ENCODE results near the gene PRIM2.
A peak's percentile ranks its signal among the peaks of the same experiment; 100 is the strongest.
"Not testable (repeated sequence)": the region's sequence is repeated elsewhere in the genome, so short reads cannot be mapped to it uniquely, and the experiment has no call there.

The PRIM2 gene, protein sequence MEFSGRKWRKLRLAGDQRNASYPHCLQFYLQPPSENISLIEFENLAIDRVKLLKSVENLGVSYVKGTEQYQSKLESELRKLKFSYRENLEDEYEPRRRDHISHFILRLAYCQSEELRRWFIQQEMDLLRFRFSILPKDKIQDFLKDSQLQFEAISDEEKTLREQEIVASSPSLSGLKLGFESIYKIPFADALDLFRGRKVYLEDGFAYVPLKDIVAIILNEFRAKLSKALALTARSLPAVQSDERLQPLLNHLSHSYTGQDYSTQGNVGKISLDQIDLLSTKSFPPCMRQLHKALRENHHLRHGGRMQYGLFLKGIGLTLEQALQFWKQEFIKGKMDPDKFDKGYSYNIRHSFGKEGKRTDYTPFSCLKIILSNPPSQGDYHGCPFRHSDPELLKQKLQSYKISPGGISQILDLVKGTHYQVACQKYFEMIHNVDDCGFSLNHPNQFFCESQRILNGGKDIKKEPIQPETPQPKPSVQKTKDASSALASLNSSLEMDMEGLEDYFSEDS

DNA sequence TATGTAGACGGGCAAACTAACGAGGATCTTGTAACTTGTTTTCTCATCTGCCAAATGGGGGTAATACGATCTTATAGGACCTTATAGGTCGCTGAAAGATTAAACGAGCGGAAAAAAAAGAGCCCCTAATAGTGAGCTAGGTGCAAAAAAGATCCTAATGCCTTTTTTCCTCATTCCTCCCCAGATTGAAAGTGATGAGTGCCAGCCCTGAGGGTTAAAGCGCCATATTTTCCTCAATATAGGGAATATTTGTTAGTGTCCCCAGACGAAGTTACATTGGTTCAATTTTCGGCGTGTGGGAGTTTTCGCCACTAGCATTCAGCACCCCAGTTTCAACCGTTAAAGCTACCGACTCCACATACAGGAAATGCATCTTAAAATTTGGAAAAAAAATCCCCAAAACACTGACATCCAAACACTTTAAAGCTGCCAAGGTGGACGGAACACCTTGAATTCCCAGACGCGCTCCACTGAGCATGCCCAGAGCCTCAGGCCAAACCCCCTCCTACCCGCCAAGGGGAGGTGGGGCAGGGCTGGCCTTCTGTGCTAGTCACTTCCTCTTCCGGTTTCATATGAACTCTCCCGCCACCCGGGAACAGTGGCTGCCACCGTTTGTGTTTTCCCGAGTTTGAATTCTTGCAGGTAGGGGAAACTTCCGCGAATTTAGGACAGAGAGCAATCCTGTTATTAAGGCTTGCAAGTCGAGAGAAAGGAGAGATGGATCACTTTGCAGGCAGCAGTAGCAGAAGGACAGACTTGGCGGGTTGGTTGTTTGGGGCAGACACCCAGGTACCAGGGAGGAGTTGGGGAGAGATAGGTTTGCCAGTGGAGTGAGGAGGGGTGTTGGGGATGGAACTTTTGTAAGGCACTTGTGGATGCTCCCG, at the start of gene PRIM2:
TSS of gene PRIM2 (plus strand) at position 571 of the 884 bp plus-strand sequence. CDS start 816 bp downstream, outside the sequence.
- DNase-seq: peak; percentile 81

DNA sequence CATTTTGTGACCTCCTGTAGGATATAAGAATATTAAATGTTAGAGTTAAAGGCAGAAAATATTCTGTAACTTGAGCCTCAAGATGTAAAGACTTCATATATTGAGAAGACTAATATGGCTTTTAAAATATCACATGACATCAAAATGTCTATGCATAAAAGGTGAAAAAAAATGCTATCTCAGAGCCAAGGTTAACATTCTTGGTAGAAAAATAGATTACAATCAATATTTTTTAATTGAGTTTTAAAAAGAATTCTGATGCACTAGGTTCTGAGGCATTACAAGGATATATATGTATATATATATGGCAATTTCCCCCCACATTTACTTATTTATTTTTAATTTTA, 49.2 kb upstream of the PRIM2 start:
- no peak for DNase-seq

DNA sequence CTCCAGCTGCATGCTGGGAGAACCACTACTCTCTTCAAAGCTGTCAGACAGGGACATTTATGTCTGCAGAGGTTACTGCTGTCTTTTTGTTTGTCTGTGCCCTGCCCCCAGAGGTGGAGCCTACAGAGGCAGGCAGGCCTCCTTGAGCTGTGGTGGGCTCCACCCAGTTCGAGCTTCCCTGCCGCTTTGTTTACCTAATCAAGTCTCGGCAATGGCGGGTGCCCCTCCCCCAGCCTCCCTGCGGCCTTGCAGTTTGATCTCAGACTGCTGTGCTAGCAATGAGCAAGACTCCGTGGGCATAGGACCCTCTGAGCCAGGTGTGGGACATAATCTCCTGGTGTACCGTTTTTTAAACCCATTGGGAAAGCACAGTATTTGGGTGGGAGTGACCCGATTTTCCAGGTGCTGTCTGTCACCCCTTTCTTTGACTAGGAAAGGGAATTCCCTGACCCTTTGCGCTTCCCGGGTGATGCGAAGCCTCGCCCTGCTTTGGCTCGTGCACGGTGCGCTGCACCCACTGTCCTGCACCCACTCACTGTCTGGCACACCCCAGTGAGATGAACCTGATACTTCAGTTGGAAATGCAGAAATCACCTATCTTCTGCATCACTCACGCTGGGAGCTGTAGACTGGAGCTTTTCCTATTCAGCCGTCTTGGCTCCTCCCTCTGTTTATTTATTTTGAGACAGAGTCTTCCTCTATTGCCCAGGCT, 43.2 kb upstream of the PRIM2 start:
- DNase-seq: not testable (repeated sequence)

DNA sequence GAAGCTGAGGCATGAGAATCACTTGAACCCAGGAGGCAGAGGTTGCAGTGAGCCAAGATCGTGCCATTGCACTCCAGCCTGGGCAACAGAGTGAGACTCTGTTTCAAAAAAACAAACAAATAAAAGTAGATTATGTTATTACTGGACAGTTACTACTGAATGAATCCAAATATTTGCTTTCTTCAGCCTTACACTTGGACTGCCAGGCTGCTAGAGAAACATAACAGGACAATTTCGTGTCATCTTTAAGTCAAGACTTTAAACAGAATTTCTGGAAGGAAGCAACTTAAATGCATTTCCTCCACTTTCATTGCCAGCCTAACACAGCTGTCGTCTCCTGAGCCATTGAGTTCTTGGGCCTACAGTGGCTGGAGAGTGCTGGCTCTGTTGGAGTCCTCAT, 42.0 kb upstream of the PRIM2 start:
- no peak for DNase-seq

DNA sequence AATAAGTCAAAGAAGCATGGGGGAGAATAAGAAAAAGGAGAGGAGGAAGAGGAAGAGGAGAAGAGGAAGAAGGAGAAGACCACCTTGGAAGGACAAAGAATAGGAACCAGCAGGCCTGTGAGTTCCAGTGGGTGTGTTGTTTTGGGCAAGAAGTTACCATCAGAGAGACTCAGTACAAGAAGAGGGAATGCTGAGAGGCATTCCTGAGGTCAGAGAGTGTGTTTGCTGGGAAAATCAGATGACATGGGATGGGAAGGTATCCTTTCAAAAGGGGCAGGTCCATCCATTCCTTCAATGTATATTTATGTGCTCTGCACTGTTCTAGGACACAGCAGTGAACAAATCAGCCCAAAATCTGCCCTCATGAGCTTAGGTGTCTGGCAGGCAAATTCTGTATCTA, 40.5 kb upstream of the PRIM2 start:
- no peak for DNase-seq

DNA sequence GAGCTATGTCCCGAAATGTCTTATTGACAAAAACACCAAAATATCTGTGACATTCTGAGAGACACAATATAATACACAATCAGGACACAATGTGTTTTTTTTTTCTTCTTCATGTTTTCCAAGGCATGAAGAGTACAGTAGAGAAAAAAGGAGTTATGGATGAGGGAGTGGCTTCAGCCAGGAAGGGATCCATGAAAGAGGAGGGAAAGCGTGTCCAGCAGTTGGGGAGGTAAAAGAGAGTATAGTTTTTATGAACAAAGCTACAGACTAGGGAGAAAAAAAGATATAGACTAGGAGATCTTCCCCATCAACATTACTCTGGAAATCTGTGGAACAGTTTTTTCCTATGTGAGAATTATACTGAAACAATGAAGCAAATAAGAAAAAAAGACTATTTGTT, 38.9 kb upstream of the PRIM2 start:
- DNase-seq: no peak

DNA sequence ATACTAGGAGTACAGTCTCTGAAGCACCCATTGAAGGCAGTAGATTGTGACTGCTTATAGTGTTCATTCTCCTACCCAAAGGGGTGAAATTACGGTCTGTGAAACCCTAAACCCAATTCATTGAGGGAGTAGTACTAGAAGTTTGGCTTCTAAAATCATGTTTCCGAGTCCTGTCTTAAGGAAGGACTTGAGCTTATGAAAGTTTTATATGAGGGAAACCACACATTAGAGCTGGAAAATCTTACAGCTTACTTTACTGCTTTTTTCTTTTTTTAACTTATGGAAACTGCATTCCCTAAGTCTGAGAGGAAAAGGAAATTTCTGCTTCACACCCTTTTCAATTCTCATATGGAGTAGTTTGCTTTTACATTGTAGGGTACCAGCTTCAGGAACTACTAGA, 38.4 kb upstream of the PRIM2 start:
- no peak for DNase-seq

DNA sequence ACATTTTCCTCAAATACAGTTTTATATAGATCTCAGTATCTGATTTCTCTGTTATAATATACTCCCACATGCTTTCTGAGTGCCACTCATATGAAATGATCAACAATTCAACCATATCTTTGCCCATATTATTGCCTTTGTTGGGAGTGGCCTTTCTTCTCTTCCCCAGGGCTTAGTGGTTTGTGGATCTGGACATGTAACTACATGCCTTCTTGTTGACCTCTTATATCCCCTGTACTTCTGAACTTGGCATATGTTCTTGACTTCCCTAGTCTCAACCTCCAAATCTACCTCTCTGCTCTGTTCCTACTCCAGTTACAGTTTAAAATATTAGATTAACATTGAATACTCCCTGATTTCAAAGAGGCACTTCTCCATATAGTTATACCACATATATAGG, 34.3 kb upstream of the PRIM2 start:
- DNase-seq: no peak

DNA sequence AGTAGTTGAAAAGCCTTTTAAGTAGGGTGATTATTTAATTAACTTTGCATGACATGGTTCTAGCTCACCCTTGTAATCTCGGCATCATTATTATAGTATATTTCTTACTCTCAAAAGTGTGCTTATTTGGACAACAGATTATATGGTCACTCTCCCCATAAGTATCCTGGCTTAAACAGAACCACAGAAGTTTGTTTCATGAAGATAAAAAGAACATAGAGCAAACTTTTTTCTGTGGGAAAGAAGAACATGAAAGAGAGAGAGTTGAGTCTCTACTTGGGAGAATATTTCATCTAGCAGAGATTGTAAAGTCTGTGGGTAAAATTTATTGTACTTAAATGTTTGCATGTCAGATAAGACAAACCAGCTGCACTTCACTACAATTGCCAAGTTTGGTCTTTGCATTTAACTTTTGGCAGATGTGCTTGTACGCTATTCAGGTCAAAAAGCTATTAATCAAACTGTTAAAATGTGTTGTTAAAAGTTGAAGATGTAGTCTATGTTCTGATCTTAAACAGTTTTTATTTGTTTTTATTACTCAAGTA, 33.4 kb upstream of the PRIM2 start:
- no peak for DNase-seq

DNA sequence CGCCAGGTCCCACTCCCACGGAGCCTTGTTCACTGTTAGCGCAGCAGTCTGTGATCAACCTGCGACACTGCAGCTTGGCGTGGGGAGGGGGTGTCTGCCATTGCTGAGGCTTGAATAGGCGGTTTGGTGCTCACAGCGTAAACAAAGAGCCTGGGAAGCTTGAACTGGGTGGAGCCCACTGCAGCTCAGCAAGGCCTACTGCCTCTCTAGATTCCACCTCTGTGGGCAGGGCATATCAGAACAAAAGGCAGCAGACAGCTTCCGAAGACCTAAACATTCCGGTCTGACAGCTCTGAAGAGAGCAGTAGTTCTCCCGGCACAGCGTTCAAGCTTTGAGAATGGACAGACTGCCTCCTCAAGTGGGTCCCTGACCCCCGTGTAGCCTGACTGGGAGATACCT, 29.3 kb upstream of the PRIM2 start:
- not testable (repeated sequence) for DNase-seq

DNA sequence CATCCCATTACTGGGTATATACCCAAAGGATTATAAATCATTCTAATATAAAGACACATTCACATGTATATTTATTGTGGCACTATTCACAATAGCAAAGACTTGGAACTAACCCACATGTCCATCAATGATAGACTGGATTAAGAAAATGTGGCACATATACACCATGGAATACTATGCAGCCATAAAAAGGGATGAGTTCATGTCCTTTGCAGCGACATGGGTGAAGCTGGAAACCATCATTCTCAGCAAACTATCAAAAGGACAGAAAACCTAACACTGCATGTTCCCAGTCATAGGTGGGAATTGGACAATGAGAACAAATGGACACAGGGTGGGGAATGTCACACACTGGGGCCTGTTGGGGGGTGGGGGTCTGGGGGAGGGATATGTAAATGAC, 24.0 kb upstream of the PRIM2 start:
- DNase-seq: not testable (repeated sequence)

DNA sequence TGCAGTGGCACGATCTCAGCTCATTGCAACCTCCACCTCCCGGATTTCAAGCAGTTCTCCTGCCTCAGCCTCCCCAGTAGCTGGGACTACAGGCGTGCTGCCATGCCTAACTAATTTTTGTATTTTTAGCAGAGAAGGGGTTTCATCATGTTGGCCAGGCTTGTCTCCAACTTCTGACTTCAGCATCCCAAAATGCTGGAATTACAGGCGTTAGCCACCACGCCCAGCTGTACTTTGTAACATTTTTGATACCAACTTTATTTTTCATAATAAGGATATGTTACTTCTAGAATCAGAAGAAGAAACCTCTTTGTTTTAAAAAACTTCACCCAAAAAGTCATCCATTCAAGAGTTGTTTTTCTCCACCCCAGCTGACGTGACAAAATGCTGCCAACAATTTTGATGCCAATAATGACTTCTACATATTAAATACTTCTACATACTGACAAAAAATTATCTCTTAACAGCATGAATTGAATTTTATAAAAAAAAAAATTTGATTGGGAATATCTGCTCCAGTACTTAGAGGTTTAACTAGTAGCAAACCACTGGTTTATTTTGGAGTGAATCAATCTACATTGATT, 22.5 kb upstream of the PRIM2 start:
- no peak for DNase-seq

DNA sequence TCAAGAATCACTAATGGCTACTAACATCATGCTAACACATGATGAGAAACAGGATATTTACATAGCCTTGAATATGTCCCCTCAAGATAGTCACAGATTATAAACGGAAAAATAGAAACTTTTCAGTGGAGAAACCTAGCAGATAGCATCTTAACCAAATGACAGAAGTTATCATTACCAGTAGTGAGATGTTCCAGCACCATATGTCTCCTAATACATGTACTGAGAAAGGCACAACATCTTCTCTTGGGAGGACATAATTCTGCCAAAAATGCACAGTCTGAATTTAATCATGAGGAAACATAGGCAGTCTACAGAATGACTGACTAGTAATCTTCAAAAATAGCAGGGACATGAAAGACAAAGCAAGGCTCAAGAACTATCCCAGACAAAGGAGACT, 19.9 kb upstream of the PRIM2 start:
- no peak for DNase-seq

DNA sequence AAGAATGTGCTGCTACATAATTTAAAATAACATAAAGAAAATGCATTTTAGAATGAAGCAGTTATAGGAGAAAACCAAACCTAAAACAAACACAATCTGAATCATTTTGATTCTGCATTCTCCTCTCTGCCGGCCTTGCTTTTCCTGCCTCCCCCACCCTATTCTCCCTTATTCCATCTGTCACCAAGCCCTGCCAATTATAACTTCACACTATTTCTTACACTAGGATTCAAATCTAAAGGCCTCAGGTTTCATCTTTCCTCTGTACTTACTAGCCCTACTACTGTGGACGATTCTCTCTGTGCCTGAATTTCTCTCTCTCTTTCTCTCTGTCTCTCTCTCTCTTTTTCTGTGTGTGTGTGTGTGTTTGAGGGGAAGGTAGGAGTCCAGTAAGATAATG, 18.7 kb upstream of the PRIM2 start:
- no peak for DNase-seq

DNA sequence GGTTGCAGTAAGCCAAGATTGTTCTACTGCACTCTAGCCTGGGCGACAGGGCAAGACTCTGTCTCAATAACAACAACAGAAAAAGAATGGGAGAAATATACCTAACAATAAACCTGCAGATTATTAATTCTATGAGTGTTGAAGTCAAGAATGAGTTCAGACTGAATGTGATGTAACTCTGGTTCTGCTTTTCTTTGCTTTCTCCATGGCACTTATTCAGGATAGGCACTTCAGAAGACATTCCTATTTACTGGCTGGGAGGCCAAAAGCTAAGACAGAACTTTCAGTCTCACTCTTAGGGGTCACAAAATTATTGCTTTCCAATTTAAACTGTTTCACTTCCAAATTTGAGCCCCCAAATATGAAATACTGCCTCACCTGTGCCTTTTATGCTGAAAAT, 15.7 kb upstream of the PRIM2 start:
- no peak for DNase-seq

DNA sequence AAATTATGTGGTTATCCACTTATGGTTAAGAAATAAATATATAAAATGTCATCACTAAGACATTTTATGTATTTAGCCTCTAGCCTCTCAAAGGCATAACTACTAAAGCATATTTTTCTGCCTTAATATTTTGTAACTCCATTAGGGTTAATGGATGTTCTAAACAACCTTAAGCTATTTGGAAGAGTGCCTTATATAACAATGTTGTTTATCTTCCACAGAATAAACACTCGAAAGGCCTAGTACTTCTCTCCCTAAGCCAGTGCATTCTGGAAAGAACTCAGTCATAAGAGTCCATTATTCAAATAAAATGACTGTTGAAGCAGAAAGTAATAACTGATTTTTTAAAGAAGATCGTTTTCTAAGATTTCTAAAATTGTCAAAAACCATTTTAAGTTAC, 15.0 kb upstream of the PRIM2 start:
- DNase-seq: no peak

DNA sequence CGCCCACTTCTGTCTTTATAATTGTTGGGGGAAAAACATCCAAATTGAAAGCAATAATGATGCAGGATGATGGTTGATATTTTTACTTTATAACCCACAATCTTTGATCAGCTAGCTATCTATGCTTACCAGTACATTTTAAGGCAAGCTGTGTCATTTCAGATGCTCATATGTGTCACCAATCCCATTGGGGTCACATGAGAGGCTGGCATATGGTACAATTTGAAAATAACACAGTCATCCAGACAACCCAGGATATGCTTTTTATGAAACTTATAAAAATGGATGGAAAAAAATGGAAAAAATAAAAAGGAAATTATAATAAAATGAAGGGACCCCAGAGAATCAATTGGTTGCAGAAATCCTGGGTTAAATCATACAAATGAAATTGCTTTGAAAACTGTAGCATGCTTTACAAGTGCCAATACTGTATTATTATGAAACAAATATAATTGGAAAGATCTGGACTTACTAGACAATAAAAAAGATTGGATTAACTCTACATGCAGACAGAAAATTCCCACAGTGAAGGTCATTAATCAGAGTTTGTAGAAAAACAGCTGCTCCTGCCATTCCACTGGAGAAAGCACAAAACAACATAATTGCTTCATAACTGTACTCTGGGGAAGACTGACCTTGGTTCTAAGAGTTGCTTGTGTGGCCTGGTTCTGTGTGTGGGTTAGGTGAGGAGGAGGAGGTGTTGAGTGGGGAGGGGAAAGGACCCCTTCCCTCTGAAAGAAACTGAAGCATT, 13.3 kb upstream of the PRIM2 start:
- no peak for DNase-seq

DNA sequence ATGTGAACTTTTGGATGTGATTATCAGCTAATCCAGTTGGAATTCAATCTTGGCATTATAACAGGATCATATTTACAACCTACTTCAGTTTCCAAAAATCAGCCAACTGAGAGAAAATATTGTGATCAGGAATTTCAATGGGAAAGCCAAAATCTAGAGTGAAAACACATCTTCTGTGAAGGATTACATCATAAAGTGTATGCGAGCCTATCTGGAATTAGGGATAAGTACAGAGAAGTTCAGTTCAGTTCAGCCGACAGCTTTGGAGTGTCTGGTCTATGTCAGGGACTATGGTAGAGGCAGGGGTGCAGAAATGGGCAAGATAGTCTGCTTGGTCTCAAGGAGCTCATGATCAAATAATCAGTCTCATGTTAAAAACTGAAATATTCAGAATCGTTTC, 12.3 kb upstream of the PRIM2 start:
- no peak for DNase-seq

DNA sequence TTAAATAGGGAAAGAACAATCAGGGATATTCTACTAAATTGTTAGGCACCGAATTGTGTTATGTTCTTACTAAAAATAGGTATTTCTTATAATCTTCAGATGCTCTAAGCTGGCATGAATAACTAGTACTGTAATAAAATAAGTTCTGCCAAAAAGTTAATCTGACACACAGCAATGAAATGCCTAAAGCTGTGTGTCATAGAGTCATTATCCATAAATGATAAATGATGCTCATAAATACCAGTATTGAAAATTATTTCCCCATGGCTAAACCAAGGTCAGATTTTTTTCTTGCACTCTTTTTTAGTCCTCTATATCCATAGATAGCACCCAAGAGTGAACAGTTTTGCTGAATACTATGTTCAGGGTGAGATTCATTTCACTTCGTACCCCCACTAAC, 11.7 kb upstream of the PRIM2 start:
- DNase-seq: no peak

DNA sequence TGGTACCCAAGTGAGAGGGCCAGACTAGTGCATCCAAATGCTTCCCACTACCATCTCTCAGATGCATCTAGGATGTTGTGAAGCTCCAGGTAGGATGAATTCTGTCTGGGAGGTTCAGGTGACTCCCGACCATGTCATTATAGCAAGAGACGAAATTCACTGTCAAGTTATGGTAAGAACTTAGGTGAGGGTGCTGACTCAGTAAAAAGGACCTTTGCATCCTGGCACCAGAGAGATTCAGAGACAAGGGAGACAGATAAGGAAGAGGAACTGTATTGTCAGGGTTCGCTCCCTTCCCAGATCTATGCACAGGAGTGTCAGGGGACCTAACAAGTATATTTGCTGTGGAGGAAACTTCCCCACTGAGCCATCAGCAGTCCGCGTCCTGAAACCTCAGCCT, 11.2 kb upstream of the PRIM2 start:
- no peak for DNase-seq

DNA sequence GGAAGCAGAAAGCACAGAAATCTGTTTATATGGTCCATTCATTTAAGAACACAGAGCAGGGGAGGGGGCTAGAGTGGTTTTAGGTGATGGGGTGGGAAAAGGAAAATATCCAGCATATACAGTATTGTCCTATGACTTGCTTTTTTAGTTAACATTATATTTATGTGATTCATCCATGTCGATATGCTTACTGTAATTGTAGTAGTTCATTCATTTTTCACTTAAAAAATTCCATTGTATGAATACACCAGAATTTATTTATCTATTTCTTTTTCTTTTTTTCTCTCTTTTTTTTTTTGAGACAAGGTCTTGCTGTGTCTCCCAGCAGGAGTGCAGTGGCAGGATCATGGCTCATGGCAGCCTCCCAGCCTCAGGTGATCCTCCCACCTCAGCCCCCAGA, 9.6 kb upstream of the PRIM2 start:
- no peak for DNase-seq

DNA sequence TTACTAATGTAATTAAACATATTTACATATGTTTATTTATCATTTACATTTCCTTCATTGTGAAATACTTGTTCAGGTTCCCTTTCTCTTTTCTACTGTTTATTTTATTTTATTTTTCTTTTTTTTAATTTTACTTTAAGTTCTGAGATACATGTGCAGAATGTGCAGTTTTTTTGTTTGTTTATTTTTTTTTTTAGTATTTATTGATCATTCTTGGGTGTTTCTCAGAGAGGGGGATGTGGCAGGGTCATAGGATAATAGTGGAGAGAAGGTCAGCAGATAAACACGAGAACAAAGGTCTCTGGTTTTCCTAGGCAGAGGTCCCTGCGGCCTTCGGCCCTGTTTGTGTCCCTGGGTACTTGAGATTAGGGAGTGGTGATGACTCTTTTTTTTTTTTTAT, 8.7 kb upstream of the PRIM2 start:
- DNase-seq: not testable (repeated sequence)

All from CD4-positive, alpha-beta T cell treated with Interleukin-12 subunit alpha and Interleukin-12 subunit beta, for 1 hour (primary cell).